Measurements from ENCODE around the gene RBMS1.

The RBMS1 gene

GRCh38 chr2:160389875-160390274, 103.7 kb downstream of the RBMS1 start:
- FAIRE-seq, result no peak
- no peak for DNase-seq (ENCODE audit: insufficient read length, low spot score)

GRCh38 chr2:160388464-160389263, 104.9 kb downstream of the RBMS1 start:
- FAIRE-seq (no peak), DNase-seq (ENCODE audit: insufficient read length, low spot score) (no peak)

GRCh38 chr2:160387558-160388262, 105.9 kb downstream of the RBMS1 start:
- DNase-seq (ENCODE audit: insufficient read length, low spot score) (peak; percentile 45), FAIRE-seq (no peak)

- FAIRE-seq, result no peak
- DNase-seq (ENCODE audit: insufficient read length, low spot score), result no peak
These were observed 108.8 kb downstream of the RBMS1 start for GRCh38 chr2:160384791-160385190.

DNA sequence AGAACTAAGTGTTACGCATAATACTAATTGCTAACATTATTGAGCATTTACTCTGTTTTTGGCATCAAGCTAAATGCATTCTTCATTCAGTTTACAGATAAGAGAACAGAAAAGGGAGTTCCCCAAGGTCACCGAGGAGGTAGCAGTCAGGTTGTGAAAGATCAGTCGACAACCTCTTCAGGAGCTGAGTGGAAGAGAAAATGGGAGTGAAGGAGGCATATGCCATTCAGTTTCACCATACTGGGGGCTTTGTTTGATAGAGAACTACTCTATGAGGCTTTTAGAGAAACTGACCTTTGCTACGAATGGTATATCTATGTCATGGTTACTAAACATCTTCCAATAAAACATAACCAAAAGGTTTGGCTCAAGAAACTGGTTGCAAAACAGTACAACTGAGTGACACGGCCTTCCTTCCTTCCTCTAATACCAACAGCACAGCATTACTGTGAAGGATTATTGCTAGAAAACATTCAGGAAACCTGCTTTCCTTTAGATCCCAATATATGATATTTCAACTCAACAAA, 112.1 kb downstream of the RBMS1 start:
- no peak for FAIRE-seq
- DNase-seq (ENCODE audit: insufficient read length, low spot score), result no peak

DNA sequence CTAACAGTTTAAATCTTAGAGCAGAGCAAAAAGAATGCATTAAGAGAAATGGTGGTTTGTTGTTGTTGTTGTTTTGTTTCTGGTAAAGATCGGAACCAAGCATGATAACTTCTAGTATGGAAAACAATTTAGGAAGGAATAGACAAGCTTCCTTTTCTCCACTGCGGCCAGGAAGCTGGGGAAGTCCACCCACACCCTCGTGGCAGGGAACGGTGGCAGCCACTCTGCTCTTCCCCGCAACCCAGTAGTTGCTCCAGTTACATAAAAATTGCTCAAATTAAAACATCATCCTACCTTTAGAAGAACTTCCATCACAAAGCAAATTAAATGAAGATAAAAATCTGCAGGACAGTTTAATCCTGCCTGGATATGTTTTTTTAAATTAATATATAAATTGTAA, 113.0 kb downstream of the RBMS1 start:
- no peak for DNase-seq (ENCODE audit: insufficient read length, low spot score)
- FAIRE-seq, result no peak

DNA sequence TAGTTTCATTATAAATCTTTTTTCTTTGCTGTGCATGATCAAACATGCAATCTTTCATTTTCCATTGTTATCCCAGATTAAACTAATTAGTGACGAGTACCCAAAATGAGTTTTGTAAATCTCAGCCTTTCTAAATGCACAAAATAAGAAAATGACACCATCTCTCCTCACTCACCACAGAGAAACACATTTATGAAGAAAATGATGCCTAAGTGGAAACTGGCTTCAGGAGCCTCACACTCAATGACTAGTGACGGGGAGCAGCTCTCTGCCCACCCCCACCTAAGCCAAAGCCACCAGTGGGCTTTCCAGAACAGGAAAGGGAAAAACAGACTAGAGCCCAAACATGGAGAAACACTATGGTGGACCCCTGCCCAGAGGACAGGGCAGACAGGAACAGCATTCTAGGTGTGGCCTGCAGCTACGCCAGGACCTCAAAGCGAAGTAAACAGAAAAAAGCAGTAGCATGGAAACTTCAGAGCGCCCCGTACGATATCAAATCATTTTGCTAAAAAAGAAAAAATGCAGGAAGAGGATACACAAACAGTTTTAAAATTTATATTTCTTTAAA, 113.5 kb downstream of the RBMS1 start:
- DNase-seq (ENCODE audit: insufficient read length, low spot score), result no peak
- no peak for FAIRE-seq

DNA sequence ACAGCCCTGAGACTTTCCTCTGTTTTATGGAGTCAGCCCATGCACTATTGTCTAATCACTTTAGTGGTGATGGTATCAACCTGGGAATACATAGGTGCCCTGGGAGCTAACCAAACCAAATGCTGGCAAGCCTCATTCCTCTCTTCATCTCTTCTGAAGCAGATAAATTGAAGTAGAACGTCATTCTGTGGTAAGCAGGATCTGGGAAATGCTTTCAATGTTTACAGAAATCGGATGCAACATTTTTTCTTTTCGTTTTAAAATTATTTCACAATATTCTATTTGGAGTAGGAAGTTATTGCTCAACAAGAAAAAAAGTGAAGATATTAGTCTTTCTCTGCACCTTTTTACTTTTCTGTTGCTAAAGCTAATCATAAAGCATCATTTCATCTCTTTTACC, 114.2 kb downstream of the RBMS1 start:
- FAIRE-seq (no peak), DNase-seq (ENCODE audit: insufficient read length, low spot score) (no peak)

- DNase-seq (ENCODE audit: insufficient read length, low spot score), result no peak
- FAIRE-seq, result no peak
These were observed 116.2 kb downstream of the RBMS1 start for GRCh38 chr2:160377204-160377995.

- no peak for DNase-seq (ENCODE audit: insufficient read length, low spot score)
These were observed 117.0 kb downstream of the RBMS1 start for GRCh38 chr2:160376576-160376975.

DNA sequence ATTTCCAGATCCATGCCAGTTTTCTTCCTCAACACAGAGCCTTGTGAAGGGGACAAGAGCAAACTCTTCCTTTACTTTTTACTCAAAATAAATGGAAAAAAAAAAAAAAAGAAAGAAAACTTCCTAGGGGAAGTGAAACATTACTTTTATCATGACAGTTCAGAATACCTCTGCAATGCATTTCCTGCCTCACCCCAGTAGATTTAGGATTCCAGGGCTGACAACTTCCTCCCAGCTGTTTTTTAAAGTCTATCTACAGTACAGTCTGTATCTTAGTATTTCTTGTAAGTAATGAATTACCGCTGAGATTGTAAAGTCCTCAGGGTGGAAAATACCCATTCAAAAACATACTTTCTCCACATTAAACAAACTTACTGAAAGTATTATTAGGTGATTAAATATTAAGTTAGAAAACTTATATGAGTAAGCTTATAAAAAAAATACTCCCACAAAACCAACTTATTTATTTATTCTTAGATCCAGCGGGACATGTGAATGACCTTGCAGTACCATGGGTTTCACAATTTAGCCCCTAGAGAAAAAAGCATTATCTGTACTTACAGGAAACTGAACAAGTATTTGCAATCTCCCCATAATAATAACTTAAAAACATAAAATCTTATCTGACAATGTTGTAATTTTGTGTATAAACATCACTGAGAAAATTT, 117.7 kb downstream of the RBMS1 start:
- no peak for DNase-seq (ENCODE audit: insufficient read length, low spot score)
- no peak for FAIRE-seq

More at GRCh38 chr2:160376576-160376975, 117.0 kb downstream of the RBMS1 start:
- no peak for FAIRE-seq

DNA sequence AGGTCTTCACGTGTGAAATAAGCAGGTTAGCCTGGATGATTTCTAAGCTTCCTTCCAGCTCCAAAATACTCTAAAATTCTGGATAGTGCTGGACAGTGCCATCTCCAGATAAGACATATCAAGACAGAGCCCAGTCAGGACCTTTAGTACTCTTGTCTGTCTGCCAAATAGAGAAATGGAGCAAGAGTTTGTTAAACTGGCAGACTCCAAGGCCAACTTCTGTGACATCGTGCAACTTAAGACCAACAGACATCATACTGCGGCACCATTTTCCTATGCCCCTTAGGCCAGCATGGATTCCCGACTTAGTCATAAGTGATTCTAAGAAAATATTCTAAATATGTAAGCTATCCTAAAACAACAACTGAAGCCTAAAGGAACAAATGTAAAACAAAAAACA, 118.6 kb downstream of the RBMS1 start:
- FAIRE-seq (no peak), DNase-seq (ENCODE audit: insufficient read length, low spot score) (no peak)

DNA sequence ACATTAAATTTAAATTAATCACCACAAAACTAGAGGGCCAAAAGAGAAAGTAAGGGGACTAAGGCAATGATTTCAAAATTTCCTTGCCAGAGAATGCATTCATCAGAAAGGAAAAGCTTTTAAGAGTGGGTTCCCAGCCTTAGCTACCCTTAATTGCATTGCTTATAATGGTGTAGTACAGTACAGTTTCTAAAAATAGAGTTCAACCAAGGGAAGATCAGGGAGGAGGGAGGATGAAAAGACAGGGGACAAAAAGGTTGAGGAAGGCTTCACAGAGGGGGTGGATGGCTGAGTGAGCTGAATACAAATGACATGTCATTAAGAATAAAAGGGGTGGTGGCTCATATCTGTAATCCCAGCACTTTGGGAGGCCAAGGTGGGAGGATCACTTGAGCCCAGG, 119.9 kb downstream of the RBMS1 start:
- no peak for FAIRE-seq

GRCh38 chr2:160373263-160373662, 120.3 kb downstream of the RBMS1 start:
- DNase-seq (ENCODE audit: insufficient read length, low spot score) (no peak), FAIRE-seq (no peak)

More for the DNA sequence above, 119.9 kb downstream of the RBMS1 start:
- DNase-seq (ENCODE audit: insufficient read length, low spot score), result no peak

DNA sequence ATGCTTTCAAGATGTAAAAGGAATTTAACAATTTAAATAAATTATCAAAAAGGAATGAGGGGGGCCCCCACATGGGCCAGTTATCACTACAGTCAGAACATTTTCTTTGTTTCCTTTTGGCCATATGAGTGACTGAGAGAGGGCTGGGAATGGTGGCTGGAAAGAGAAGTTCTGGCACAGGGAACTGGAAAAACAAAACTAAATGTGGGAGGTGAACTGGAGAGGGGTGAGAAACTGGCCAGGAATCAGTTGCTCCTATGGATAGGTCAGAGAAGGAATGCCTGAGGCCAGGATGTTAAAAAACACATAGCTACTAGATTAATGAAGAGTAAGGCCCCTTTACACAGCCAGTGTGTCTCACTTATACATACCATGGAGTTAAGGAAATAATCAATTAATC, 121.0 kb downstream of the RBMS1 start:
- DNase-seq (ENCODE audit: insufficient read length, low spot score) (no peak), FAIRE-seq (no peak)

DNA sequence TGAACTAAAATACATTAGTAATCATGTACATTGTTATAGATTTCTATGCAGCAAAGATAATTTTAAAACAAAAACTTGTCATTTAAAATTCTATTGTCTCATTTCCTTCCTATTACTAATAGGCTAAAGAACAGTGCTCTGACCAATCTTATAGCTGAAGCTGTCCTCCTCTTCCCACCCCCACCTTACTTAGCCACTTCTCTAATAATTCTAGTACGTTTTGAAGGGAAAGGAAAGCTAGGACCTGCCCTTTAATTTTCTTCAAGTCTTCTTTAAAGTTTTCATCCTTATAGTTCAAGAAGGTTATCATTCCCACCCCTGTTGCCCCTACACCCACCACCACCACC, 121.6 kb downstream of the RBMS1 start:
- FAIRE-seq (no peak), DNase-seq (ENCODE audit: insufficient read length, low spot score) (no peak)

- FAIRE-seq, result no peak
These were observed 122.2 kb downstream of the RBMS1 start for GRCh38 chr2:160371251-160372009.

GRCh38 chr2:160368988-160369930, 124.3 kb downstream of the RBMS1 start:
- no peak for FAIRE-seq

More at GRCh38 chr2:160371251-160372009, 122.2 kb downstream of the RBMS1 start:
- no peak for DNase-seq (ENCODE audit: insufficient read length, low spot score)

More at GRCh38 chr2:160368988-160369930, 124.3 kb downstream of the RBMS1 start:
- no peak for DNase-seq (ENCODE audit: insufficient read length, low spot score)
